GM19351 (cell line): Measurements from ENCODE around the gene REV3L.
"Not testable (repeated sequence)": the region's sequence is repeated elsewhere in the genome, so short reads cannot be mapped to it uniquely, and the experiment has no call there.

Experiments
- ATAC-seq: cut with Tn5 transposase; IDR thresholded peaks from one replicate; pipeline ENCODE4 v1.9.1; 2021; ENCODE audit warnings: mild to moderate bottlenecking, moderate library complexity; ENCODE audit not compliant: unreplicated experiment

Gene REV3L

GRCh38 chr6:111307275-111307858 is 175.7 kb downstream of the REV3L start:
- ATAC-seq: no peak

- no peak for ATAC-seq
These were observed 176.7 kb downstream of the REV3L start for GRCh38 chr6:111306104-111306888.

- ATAC-seq: peak; percentile 78
These were observed 181.1 kb downstream of the REV3L start for GRCh38 chr6:111301946-111302345.

GRCh38 chr6:111300938-111301800 is 181.8 kb downstream of the REV3L start:
- peak; percentile 46 for ATAC-seq

- ATAC-seq: no peak
These were observed 185.2 kb downstream of the REV3L start for GRCh38 chr6:111297776-111298175.

GRCh38 chr6:111294374-111294967 is 188.5 kb downstream of the REV3L start:
- ATAC-seq: no peak

- peak; percentile 25 for ATAC-seq
These were observed 191.4 kb downstream of the REV3L start for GRCh38 chr6:111291336-111292259.

GRCh38 chr6:111290689-111291335 is 192.2 kb downstream of the REV3L start:
- ATAC-seq: peak; percentile 97

- not testable (repeated sequence) for ATAC-seq
These were observed 198.7 kb downstream of the REV3L start for GRCh38 chr6:111284356-111284755.

- no peak for ATAC-seq
These were observed 199.3 kb downstream of the REV3L start for GRCh38 chr6:111283707-111284106.

GRCh38 chr6:111282515-111282914 is 200.5 kb downstream of the REV3L start:
- ATAC-seq: no peak

GRCh38 chr6:111280445-111280955 is 202.5 kb downstream of the REV3L start:
- ATAC-seq: no peak

- ATAC-seq: no peak
These were observed 204.3 kb downstream of the REV3L start for GRCh38 chr6:111278731-111279130.

- no peak for ATAC-seq
These were observed 205.2 kb downstream of the REV3L start for GRCh38 chr6:111277819-111278218.

GRCh38 chr6:111276736-111277135 is 206.3 kb downstream of the REV3L start:
- ATAC-seq: no peak

- no peak for ATAC-seq
These were observed 206.7 kb downstream of the REV3L start for GRCh38 chr6:111276335-111276734.

- ATAC-seq: no peak
These were observed 208.3 kb downstream of the REV3L start for GRCh38 chr6:111274593-111275217.

- no peak for ATAC-seq
These were observed 212.9 kb downstream of the REV3L start for GRCh38 chr6:111270121-111270520.

GRCh38 chr6:111269401-111269970 is 213.5 kb downstream of the REV3L start:
- ATAC-seq: no peak
